NCI-H1436 treated with DMSO at 0.1 percent for 48 hours (cell line): ENCODE data around the gene RRBP1.
"Not testable (repeated sequence)": the region's sequence is repeated elsewhere in the genome, so short reads cannot be mapped to it uniquely, and the experiment has no call there.

ENCODE experiments used
- DNase-seq: peaks from one replicate; lab custom pipeline; 2025; lab: John Stamatoyannopoulos, UW

The RRBP1 gene

DNA sequence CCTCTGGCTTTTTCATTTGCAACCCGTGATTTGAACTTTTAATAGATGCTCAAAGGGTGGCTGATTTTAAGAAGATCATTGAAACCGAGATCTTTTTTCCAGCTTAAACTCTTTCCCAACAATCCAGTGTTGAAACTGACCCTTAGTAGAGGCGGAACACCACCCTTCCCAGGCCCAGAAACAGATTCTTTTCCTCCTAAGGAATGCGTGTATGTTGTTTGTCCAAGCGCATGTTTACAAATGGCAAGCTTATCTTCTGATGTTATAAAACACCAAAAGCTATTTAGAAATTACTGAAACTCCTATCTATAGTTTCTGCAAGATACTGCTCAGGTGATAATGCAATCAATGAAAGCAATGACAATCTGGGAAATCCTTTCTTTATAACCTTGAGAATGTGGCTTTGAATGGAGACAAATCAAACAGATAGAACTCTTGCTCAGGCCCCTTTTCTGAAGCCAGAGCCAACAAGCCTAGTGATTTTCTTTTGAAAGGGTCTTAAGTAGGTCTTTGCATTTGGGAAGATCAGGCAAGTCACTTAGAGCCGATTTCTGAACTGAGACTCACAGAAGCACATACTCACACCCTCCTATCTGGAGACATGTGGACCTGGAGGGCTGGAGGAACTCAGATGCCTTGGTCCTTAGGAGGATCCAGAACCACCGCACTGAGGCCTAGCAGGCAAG lies 26.8 kb upstream of the RRBP1 start:
- no peak for DNase-seq

DNA sequence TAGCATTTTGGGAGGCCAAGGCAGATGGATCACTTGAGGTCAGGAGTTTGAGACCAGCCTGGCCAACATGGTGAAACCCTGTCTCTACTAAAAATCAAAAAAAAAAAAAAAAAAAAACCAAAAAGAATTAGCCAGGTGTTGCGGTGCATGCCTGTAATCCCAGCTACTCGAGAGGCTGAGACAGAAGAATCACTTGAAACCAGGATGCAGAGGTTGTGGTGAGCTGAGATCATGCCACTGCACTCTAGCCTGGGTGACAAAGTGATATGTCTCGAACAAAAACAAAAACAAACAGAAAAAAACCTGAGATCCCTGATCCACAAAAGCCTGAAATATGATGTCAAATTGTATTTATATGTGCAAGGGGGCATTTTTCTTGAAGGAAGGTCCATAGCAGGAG lies 25.9 kb upstream of the RRBP1 start:
- not testable (repeated sequence) for DNase-seq

DNA sequence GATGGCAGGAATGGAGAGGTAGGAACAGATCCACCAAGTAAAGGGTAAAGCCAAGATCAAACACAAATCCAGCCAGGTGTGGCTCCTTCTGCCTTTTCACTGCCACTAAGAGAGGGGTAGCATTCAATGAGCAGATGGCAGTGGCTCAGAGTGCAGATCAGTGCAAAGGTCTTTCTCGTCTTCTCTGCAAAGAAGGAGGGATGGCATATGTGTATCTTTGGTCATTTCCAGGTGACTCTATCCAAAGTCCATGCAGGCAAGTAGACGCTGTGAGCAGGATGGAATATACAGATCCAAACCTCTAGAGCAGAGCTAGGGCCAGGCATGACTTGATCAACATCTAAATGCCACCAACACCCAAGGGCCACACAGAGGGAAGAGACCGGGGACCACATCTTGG lies 24.6 kb upstream of the RRBP1 start:
- no peak for DNase-seq

DNA sequence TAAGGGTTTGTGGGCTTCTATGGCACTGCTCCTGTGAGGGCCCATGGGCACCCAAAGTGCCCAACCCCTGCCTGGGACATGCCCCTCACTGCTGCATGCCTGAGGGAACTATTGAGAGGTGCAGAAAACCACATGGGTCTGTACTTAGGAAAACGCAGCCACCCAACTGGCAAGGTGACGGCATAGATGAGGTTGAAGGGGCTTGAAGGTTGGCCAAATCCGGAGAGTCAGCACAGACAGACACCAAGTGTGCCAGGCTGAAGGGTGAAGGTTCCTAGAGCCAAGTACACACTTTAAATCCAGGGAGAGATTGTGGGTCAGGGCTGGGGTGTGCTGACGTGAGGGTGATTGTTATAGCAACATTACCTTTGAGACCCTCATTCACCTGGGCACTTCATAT lies 23.9 kb upstream of the RRBP1 start:
- no peak for DNase-seq

DNA sequence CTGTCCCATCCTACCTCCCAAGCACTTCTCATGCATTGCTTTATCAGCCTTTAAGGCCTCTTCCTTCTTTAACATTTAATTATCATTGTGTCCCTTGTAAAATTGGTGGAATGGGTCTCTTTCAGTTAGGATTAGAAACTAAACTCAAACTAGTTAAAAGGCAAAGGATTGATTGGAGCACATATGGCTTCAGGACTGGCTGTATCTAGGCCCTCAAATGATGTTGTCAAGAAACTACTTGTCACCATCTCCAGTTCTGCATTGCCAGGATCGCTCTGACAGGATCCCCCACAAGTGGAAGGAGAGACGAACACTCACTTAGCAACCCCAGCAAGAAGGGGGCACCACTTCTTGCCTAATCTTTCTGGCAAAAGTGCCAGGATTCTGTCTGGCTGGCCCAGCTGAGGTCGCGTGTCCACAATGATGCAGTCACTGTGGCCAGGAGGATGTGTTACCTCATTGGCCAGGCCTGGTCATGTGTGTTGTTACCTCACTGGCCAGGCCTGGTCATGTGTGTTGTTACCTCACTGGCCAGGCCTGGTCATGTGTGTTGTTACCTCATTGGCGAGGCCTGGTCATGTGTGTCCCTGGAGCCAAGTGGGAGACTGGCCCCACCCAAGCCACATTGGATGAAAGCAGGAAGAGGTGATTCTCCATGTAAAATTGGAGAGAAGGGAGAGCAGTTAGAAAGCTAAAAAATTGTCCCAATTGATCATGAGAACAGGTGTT lies 22.7 kb upstream of the RRBP1 start:
- DNase-seq, result no peak

DNA sequence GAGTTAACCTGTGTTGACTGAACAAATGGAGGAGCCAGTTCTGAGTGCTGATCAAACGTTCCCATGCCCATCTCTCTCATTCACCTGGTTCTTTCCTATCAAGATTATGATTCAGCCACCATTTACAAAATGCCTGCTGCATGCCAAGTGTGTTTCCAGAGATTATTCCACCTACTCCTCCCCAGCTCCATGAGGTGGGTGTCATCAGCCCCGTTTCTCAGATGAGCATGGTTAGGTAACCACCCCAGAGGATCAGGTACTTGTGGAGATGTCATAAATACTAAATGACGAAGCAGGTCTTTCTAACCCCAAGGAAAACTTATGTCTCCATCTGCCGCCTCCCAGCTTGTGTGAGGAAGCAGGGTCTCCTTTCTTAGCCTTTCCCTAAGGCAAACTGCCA lies 19.8 kb upstream of the RRBP1 start:
- DNase-seq, result no peak

DNA sequence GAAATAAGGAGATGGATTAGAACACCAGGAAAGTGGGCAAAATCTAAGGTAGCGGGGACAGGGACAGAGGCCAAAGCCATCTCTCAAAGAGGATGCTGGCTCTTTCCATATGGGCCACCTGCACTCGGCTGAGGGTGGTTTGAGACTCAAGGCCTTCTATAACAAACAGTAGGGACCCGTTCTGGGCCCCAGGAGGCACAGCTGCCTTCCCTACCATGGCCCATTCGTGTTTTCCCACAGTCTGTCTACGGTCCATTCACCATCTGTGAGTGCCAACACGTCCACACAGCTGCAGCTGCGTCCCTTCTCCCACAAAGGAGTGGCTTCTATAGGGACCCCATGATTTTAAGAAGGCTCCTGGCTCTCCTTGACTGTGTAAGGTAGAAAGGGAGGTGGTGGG lies 18.6 kb upstream of the RRBP1 start:
- no peak for DNase-seq

DNA sequence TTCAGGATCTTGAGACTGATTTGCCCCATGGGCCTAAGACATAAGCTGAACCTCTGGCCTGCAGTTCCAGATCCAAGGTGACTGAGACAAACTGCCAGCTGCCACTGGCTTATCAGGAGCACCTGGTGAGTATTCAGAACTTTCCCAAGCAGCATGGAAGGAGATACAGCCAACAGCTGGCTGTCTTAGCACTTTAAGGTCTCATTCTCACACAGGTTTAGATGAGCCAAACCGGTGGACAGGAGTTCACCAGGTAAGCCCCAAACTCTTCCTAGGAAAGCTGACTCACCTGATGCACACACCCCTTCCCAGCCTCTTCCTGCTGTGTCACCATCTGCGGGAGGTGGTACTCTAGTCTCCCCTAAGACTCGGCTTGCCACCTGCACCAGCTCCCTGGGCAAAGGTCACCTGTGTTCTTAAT lies 17.9 kb upstream of the RRBP1 start, which contains the start of gene BANF2:
TSS of gene BANF2 (plus strand) at position 36 of the 421 bp plus-strand sequence. CDS start 25,060 bp downstream, outside the sequence.
- no peak for DNase-seq

DNA sequence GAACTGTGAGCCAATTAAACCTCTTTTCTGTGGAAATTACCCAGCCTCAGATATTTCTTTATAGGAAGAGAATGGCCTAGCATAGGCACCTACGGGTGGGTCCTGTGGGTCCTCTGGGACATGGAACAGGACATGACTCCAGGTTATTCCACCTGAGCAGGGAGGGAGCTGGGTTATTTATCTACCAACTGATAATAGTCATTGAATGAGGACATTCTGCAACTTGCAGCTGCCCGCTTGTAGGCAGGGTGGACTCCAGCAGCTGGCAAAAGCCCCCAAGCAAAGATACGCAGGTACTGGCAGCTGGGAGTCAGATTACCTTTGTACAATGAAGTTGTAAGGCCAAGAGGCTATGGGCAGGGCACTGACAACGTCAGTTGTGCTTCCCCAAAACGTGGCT lies 16.3 kb upstream of the RRBP1 start:
- DNase-seq, result no peak

DNA sequence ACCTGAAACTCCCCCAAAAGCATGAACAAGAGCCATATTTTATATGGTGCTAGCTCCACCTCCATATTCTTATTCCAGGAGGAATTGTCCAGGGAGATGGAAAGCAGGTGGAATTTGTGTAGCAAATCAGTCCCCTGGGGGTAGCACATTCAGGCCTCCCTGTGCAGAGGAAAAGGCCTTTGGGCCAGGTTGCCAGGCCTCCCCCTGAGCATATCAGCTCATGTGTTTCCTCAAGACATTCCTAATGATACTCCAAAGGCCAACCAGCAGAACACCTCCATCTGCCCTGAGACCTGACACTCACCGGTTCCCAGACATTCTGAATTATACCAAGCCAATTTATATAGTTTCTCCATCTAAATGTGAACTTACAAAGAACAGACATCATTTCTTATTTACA lies 15.1 kb upstream of the RRBP1 start:
- no peak for DNase-seq

DNA sequence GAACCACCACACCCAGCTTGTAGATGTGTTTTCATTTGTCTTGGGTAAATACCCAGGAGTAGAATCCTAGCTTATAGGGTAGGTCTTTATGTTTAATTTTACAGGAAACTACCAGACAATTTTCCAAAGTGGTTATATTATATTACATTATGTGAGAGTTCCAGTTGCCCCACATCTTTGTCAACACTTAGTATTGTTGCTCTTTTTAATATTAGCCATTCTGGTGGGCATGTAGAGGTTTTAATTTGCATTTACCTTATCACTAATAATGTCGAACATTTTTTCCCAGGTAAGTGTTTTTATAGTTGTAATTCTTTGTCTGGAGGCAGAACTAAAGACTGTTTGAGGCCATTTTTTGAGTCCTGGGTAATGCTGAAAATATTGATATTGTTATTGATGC lies 14.2 kb upstream of the RRBP1 start:
- no peak for DNase-seq

DNA sequence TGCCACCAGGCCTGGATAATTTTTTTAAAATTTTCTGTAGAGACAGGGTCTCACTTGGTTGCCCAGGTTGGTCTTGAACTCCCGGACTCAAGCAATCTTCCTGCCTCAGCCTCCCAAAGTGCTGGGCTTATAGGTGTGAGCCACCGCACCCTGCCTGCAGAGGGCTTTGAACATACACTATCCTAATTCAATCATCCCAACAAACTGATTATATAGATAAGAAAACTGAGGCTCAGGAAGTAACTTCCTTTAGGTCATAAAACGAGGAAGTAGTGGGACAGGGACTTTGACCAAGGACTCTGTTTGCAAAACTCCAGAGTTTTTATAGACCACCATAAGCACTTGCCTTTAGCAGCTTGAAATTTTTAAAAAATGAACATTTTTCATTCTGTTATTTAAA lies 12.7 kb upstream of the RRBP1 start:
- DNase-seq, result no peak

DNA sequence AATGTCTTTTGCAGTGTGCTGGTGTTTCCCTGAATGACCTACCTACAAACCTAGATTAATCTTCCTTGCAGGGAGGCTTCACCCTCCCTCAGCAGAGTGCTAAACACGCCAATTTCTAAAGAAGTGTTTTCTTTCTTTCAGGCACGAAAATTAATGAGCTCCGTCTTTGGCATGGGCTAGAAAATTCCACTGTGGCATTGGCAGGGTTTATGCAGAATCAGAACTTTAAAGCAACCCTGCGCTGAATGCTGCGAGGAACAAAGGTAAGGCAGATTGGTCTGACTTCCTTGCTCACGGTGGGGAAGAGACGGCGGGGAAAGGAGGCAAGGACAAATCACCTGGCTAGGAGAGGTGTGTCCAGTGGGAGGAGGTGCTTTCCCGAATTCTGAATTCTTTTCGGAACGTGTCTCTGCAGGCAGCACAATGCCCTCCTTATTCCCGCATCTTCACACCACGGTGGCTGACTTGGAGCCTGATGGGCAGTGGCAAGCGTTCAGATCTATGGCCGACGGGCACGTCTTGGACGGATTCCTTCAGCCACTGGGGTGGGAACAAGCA lies 11.5 kb upstream of the RRBP1 start:
- no peak for DNase-seq

DNA sequence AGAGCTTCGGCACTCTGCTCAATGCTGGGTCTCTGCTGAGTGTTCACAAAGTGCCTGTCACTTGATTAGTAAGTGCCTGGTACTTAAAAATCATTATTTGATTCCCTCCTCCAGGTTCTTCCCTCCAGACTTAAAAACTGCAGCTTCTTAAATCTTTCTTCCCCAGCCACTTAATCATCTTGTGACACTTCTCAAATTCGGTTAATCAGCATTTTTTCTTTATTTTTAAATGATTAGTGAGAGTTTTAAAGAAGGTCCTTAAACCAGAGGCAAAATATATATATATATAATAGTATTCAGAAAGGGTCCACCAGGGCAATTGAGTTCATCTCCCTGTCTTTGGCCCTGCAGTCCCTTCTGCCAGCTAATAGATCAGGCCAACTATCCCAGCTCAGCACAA lies 9.7 kb upstream of the RRBP1 start:
- no peak for DNase-seq

DNA sequence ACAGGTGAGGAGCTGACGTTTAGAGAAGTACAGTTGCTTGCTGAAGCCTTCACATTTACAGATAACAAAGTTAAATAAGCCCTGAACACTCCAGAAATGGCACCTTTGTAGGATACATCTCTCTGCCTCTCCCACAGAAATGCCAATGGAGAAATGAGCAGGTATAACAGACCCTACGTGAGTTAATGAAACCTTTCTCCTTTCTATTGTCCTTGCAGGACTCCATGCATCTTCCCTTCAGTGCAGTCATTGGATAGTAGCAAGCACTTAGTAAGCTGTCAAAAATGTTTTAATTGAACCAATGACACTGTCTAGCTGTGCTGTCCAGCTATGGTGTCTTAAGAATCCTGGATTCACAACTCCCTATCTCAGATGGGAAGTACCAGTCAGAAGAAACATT lies 8.1 kb upstream of the RRBP1 start:
- DNase-seq, result no peak

DNA sequence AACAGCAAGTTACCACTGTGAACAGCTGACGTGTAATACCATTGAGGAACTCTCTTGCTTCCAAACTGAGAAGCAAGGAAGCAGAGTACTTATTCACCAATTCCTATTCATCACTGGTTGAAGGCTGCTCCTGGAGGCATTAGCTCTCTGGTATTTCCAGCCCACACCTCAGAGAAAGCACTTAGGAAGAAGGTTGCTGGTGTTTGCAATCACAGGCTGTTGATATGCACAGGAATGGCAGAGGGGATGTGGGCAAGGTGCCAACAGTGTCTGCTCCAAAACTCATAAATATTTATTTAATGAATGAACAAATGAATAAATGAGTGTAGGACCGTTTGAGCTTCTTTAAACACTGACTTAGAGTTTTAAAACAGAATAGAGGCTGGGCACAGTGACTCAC lies 6.9 kb upstream of the RRBP1 start:
- no peak for DNase-seq

DNA sequence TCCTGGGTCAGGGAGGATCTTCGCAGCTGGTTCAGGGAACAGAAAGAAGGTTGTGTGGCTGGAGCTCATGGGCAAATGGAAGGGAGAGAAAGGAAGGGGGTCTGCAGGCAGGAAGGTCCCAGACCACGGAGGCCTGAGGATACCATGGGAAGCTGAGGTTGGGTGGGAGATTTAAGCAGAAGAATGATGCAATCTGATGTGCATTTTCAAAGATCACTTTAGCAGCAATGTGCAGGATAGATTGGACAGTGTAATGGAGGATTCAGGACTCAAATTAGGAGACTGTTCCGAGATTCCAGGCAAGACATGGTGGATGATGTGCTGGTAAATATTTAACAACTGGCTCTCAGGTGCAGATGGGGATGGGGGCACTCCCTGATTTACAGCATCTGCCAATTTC lies 5.8 kb upstream of the RRBP1 start:
- DNase-seq, result no peak

DNA sequence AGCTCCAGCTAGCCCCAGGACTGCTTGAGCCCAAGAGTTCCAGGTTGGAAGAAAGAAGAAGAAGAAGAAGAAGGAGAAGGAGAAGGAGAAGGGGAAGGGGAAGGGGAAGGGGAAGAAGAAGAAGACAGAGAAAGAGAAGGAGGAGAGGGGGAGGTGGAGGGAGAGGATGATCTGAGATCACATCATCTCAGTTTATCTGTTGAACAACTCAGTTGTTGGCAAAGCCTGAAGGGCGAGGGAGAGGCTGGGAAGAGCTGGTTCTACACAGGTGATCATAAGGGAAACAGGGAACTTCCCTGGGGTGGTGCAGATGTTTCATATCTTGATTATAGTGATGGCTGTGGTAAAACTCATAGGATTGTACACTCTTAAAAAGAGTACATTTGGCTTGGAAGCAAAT lies 3.1 kb upstream of the RRBP1 start:
- DNase-seq, result no peak

DNA sequence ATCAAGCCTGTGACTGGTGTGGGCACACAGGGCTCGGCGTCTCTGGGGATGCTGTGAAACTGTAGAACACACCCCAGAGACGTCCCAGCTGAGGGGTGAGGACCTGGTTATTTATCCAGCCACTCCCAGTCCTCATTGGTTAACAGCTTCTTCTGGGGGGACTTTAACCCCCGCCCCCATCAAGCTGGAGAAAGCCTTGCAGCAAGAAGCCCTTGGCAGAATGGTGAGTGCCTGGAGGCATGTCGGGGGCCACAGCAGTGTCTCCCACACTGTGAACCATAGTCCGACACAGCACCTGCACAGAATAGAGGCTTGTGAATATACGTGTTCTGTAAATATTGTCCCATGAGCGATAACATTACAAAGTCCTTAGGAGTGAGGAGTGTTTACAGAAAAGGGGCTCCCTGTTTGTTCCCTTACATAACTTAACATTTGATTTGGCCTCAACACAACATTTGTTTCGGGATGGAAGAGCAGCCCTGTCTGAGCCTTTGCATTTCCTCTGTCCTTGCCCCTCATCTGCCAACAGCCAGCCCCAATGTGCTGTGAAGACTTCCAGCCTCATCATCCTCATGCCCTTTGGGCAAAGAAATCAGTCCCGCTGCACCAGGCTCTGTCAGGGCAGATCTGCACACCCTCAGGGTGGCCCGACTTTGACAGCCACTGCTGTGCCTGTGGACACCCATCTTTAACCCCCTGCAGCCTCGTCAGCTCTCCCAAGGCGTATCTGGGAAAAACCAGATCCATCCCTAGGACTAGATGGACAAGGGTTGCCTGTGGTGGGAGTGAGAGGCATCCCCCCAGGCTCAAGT lies 2.2 kb upstream of the RRBP1 start:
- no peak for DNase-seq

DNA sequence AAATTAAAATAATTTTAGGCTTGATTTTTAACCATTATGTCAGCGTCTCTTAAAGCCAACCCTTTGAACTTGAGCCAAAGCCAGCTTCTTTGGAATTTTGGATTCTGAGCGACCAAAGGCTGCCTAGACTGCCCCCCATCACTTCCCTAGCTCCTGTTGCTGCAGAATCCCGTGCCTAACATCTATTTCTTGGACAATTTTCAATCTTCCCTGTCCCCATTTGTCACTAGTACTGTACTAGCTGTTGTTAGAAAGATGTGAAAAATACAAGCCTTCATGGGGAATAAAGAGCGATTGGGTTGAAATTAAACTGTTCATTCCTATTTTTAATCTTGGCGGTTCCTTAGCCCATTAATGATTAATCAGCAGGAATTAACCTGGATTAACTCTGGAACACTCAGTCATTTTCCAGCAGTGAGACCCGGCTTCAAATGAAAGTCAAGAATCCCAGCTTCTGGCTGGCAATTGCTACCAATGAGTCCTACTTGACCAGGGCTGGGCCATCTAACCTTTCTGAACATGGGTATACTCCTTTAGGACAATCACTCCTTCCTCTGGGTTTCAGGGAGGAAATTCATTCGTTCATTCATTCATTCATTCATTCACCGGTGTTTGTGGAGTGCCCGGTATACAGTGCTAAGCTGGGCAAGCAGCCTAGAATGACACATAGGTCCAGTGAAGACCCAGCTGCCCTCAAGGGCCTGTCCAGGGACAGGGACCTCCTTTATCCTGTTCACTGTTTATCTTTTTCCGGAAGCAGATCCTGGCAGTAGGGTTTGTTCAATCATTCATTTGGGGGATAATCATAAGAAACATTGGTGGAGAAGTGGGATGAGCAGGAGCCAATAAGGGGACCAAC lies 1.4 kb upstream of the RRBP1 start:
- no peak for DNase-seq

DNA sequence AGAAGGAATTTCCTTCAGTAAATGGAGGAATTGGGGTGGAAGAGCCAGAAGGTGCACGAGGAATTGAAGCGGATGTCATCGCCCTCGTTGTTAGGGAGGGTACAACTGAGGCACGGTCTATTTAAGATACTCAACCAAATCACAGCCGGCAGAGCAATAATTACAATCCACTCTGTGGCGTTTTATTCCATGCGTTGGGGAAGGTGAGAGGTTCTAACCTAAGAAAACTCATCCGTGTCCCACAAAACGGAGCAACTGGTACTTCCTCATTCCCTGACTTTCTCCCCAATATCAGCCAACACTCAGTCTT lies 802 bp upstream of the RRBP1 start:
- no peak for DNase-seq

DNA sequence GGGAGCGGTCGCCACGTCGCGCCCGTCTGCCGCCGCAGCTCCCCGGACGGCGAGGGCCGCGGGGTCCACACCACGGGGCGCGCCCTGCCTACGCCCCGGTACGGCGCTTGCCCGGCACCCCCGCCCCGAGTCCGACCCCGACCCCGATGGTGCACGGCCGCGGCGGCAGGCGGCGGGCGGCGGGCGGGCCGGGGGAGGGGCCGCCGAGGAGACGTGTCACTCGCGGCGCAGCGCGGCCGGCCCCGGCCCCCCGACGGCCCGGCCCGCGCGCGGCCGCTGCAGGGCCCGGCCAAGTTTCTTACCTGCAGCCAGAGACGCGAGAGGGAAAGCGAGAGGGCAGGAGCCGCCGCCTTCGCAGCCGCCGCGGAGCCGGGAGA lies 328 bp downstream of the RRBP1 start:
- DNase-seq, result no peak
